Measurements from ENCODE around the gene VANGL1. TPM values are rescaled to one million over a fixed set of nuclear protein-coding genes. Genes with fewer than 3 reads are reported as not detected.

The VANGL1 gene
- total RNA-seq, 2 experiments from 2014 or later: 1.1 to 1.8 TPM

- Mint-ChIP-seq H3K36me3 (ENCODE audit: low read depth) (peaks cover 5% of the 10 kb centered on the region), H3K27ac (no peak overlapping the region), H3K9me3 (no peaks in the 10 kb centered on the region), H3K4me1 (ENCODE audit: low read depth) (peaks cover 10% of the 10 kb centered on the region), H3K4me3 (no peak overlapping the region), H3K27me3 (no peaks in the 10 kb centered on the region)
- intact Hi-C loops (cut with DNase I, micrococcal nuclease): no loop called here
- CTCF ChIA-PET: no interaction called here
- peaks cover 1% of the 10 kb centered on the region for H3K36me3 ChIP-seq (ENCODE audit: insufficient read depth, low read length)
- H3K27me3 ChIP-seq (ENCODE audit: control insufficient read depth in 1 of 2, insufficient read depth in 2 of 2, low read length in 2 of 2): no peaks in the 10 kb centered on the region
- POLR2A ChIA-PET: no interaction called here
- no peak for TF ChIP-seq CTCF (IDR thresholded peaks at IDR 0.05)
- no peak overlapping the region for H3K4me3 ChIP-seq (ENCODE audit: low read length)
- no peak for DNase-seq
- no peak for ATAC-seq (ENCODE audit: poor library complexity)
- no peaks in the 10 kb centered on the region for H3K4me1 ChIP-seq (ENCODE audit: insufficient read depth, low read length)
- no peaks in the 10 kb centered on the region for H3K9me3 ChIP-seq (ENCODE audit: control insufficient read depth in 1 of 2, insufficient read depth in 1 of 2, low read length in 2 of 2)
- no peak overlapping the region for H3K27ac ChIP-seq (ENCODE audit: low read depth in 1 of 2, low read length in 2 of 2)
These were observed 16.9 kb downstream of the VANGL1 start for GRCh38 chr1:115658646-115659045.

GRCh38 chr1:115660151-115660550 lies 18.4 kb downstream of the VANGL1 start:
- ChIA-PET POLR2A (no interaction called here), CTCF (no interaction called here)
- DNase-seq: no peak
- Histone ChIP-seq H3K27ac (ENCODE audit: low read depth in 1 of 2, low read length in 2 of 2) (no peak overlapping the region), H3K9me3 (ENCODE audit: control insufficient read depth in 1 of 2, insufficient read depth in 1 of 2, low read length in 2 of 2) (no peaks in the 10 kb centered on the region), H3K4me3 (ENCODE audit: low read length) (no peak overlapping the region), H3K27me3 (ENCODE audit: control insufficient read depth in 1 of 2, insufficient read depth in 2 of 2, low read length in 2 of 2) (no peaks in the 10 kb centered on the region), H3K36me3 (ENCODE audit: insufficient read depth, low read length) (peaks cover 4% of the 10 kb centered on the region), H3K4me1 (ENCODE audit: insufficient read depth, low read length) (no peaks in the 10 kb centered on the region)
- no peaks in the 10 kb centered on the region for H3K27me3 Mint-ChIP-seq
- no peak for ATAC-seq (ENCODE audit: poor library complexity)
- intact Hi-C loops (cut with DNase I, micrococcal nuclease): no loop called here
- no peaks in the 10 kb centered on the region for H3K9me3 Mint-ChIP-seq
- H3K27ac Mint-ChIP-seq: no peak overlapping the region
- H3K4me3 Mint-ChIP-seq: no peak overlapping the region
- TF ChIP-seq CTCF (IDR thresholded peaks at IDR 0.05): no peak
- H3K36me3 Mint-ChIP-seq (ENCODE audit: low read depth): peaks cover 9% of the 10 kb centered on the region
- H3K4me1 Mint-ChIP-seq (ENCODE audit: low read depth): peaks cover 6% of the 10 kb centered on the region

- POLR2A ChIA-PET: no interaction called here
- no peak for TF ChIP-seq CTCF (IDR thresholded peaks at IDR 0.05)
- H3K9me3 ChIP-seq (ENCODE audit: control insufficient read depth in 1 of 2, insufficient read depth in 1 of 2, low read length in 2 of 2): no peaks in the 10 kb centered on the region
- ATAC-seq (ENCODE audit: poor library complexity) (no peak), DNase-seq (no peak)
- Mint-ChIP-seq H3K9me3 (no peaks in the 10 kb centered on the region), H3K27ac (no peak overlapping the region), H3K4me3 (no peak overlapping the region), H3K27me3 (no peaks in the 10 kb centered on the region), H3K4me1 (ENCODE audit: low read depth) (no peaks in the 10 kb centered on the region), H3K36me3 (ENCODE audit: low read depth) (peaks cover 9% of the 10 kb centered on the region)
- H3K4me1 ChIP-seq (ENCODE audit: insufficient read depth, low read length): no peaks in the 10 kb centered on the region
- H3K27me3 ChIP-seq (ENCODE audit: control insufficient read depth in 1 of 2, insufficient read depth in 2 of 2, low read length in 2 of 2): no peaks in the 10 kb centered on the region
- H3K27ac ChIP-seq (ENCODE audit: low read depth in 1 of 2, low read length in 2 of 2): no peak overlapping the region
- CTCF ChIA-PET: no interaction called here
- peaks cover 4% of the 10 kb centered on the region for H3K36me3 ChIP-seq (ENCODE audit: insufficient read depth, low read length)
- H3K4me3 ChIP-seq (ENCODE audit: low read length): no peak overlapping the region
- intact Hi-C loops (cut with DNase I, micrococcal nuclease): no loop called here
These were observed 19.4 kb downstream of the VANGL1 start for GRCh38 chr1:115661157-115661556.

Data from CD4-positive, alpha-beta T cell (primary cell).